CD4-positive, alpha-beta T cell treated with Interleukin-4 for 4 hours (primary cell): Measurements from ENCODE around the gene ICOS.
"Not testable (repeated sequence)": the region's sequence is repeated elsewhere in the genome, so short reads cannot be mapped to it uniquely, and the experiment has no call there.

Experiments
- DNase-seq: peaks from one replicate; pipeline ENCODE4 v3.0.0-alpha.2; 2020

ICOS gene

DNA sequence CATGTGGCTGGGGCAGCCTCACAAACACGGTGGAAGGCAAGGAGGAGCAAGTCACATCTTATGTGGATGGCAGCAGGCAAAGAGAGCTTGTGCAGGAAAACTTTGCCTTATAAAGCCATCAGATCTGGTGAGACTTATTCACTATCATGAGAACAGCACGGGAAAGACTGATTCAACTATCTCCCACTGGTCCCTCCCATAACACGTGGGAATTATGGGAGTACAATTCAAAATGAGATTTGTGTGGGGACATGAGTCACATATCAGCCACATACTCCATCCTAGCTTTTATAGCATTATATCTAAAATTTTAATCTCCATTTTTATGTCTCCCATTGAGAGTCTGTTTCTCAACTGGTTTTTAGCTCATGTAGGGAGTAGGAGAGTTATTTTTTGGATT lies 45.7 kb downstream of the ICOS start:
- DNase-seq, result no peak

DNA sequence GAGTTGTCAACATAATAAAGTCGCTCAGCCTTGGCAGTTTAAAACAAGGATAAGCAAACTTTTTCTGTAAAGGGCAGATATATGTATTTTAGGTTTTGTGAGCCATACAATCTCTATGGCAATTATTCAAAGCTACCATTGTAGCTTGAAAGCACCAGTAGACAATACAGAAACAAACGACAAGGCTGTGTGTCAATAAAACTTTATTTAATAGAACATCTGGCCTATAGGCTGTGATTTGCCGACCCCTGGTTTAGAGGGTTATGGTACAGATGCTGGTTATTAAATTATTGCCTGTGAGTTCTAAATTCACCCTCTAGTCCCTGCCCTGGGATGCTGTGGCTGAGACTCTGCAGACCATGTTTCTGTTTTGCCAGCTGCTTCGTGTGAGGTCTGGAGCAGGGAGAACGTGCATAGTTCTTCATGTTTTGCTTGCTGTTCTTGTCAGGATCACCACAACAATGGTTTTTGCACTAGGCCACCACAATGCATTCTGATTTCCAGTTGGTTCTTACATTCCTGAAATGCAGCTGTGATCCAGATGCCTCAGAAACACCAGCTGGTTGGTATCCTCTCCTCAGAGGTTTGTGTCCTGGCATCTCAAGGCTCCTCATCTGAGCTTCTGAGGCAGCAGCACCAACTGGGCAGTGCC lies 46.6 kb downstream of the ICOS start:
- no peak for DNase-seq

DNA sequence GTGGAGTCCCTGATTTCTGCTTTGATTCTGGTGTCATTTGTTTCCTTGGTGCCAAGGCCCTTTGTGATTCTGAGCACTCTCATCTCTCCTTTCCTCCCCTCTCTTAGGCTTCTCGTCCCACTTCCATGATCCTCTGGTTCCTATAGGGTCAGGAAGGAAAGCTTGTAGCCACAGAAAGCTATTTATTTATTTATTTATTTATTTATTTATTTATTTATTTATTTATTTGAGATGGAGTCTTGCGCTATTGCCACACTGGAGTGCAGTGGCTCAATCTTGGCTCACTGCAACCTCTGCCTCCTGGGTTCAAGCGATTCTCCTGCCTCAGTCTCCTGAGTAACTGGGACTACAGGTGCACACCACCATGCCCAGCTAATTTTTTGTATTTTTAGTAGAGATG lies 49.4 kb downstream of the ICOS start:
- DNase-seq, result not testable (repeated sequence)

DNA sequence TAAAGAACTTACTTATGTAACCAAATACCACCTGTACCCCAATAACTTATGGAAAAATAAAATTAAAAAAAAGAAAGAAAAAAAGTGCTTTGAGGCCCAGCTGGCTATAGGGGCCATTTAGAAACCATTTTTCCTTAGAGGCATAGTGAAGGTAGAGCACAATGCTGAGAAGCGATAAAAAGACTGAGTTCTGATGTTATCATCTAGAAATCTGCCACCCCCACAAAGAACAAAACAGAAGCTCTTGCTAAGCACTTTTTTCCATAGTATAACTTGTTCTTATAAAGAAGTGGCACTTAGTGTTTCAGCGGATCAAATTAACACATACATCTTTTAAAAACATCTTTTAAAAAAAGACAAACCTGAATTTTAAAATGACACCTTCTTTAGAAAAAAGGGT lies 51.4 kb downstream of the ICOS start:
- DNase-seq, result peak; percentile 23

DNA sequence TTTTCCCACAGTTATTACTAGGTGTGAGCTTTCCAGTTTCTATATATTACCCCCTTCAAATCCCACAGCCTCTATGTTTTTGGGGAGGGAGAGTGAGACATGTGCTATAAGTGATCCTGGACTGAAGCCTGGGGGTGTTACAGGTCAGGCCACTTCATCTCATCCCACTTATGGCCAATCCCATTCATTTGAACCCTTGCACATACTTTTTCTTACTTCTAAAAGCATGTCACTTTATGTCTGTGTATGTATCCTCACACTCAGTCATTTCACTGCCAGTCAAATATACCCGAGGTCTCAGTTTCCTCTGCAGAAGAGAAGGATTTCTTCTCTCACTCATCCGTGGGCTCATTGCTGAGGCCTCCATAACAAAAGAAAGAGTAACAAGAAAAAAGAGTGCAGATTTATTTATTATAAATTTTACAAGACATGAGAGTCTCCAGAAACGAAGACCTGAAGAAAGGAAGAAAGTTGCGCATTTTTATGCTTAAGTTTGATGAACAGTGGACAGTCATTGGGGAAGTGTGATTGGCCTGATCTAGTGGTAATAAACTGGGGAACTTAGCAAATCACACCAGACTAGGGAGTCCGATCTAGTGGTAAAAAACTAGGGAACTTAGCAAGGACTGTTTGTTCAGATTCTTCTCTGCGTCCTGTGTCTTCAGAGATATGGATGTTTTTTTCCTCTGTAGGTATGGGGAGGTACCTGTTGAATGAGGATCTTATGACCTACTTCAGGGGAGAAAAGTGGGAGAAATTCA lies 52.1 kb downstream of the ICOS start:
- DNase-seq, result no peak

DNA sequence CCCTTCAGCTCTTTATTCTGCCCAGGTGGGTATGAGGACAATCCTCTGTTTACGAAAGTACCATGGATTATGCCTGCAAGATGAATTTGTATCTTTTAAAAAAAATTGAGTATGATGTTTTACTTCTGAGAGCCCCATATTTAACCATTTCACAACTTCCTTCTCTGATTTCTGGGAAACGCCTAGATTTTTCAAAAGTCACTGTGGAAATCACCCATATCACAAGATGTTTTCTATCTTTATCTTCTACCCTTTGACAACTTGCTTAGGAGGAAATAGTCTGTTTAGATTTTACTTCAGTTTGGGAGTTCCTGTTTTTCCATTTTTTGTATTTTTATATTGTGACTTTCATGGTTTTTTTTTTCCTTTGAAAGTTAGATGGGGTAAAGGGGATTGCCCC lies 53.0 kb downstream of the ICOS start:
- DNase-seq, result peak; percentile 20

DNA sequence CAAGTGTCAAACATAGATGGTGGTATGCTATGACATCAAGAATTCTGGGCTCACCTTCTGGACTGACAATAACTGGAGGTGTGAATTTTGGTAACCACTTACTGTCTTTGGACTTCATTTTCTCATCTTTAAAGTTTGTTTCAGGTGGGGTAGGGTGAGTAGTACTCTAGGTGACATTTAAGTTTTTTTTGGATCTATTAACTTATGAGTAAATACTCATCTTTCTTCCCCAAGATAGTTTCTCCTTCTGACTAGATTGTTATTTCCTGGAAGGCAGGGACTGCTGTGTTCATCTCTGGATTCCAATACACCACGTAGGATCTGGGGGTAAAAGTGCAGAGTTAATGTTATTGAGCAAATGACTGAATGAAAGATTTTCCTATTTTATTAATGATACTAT lies 55.9 kb downstream of the ICOS start:
- DNase-seq, result no peak

DNA sequence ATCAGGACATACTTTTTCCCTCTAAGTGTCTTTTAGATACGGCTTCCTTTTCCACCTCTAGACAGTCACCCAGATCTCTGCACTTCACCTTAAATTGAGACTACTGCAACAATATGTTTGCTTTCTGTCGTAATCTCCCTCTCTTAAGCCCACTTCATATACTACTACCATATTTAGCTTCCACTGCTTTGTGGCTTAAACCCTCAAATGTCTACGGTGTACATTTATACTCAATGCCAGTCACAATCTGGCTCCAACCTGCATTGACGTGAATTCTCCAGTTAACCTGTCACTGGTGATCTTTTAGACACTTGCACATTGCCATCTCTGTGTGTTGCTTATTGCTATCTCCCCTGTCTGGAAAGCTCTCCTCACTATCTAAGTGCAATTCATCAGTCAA lies 56.4 kb downstream of the ICOS start:
- no peak for DNase-seq

DNA sequence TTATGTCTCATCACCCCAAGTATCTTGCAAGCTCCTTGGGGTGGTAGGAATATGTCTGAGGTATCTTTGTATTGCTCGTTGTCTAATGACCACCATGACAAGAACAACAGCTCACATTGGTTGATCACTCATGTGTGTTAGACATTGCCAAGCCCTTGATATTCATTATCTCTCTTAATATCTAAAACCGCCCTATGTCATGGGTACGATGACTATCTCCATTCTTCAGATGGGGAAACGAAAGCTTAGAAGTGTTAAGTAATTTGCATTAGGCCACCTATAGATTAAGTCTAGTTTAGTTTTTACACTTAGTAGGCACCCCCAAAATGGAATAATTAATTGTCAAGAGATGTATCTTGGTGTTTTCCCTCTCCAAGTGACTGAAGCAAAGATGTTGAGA lies 57.0 kb downstream of the ICOS start:
- DNase-seq, result peak; percentile 65

DNA sequence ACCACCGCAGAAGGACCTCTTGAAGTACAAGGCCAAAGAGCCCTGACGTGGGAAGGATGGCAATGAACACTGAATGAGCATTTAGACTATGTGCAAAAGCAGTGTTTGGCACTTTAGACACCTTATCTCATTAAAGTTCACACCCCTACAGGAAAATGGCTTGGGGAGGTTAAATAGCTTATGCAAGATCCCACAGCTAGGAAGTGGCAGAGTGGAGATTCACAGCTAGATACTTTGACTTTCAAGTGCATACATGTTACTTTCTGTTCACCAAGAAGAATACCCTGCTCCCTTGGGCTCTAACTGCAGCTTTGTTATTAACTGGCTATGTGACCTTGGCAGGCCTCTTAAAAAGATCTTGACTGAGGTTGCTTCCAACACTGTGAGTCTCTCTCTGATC lies 58.2 kb downstream of the ICOS start:
- DNase-seq, result peak; percentile 29

DNA sequence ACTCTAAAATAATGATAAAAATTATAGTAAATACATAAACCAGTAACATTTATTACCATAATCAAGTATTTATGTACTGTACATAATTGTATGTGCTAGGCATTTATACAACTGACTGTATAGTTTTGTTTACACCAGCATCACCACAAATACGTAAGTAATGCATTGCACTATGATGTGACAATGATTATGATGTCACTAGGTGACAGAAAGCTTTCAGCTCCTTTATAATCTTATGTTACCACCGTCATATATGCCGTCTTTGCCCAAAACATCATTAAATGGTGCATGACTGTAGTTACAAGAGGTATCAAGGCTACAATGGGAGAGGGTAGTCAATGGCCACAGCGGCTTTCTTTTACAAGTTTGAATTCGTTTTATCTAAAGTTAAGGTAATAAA lies 60.1 kb downstream of the ICOS start:
- no peak for DNase-seq

DNA sequence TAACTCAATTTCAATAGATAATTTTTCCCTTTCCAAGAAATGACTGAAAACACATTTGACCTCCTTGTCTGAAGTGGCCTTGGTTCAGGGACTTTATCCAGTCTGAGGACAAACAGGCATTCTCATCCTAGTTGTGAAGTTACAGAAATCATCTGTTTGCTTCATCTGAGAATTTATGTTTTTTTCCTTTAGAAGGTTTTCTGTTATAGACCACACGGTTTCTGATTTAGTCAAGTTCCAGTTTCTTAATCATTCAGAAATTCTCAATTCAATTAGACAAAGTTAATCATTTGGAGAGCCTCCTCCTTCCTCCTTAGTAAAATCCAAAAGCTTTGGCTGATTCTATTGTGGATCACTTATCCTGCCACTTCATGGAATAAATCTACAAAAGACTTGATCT lies 60.9 kb downstream of the ICOS start:
- DNase-seq, result no peak

DNA sequence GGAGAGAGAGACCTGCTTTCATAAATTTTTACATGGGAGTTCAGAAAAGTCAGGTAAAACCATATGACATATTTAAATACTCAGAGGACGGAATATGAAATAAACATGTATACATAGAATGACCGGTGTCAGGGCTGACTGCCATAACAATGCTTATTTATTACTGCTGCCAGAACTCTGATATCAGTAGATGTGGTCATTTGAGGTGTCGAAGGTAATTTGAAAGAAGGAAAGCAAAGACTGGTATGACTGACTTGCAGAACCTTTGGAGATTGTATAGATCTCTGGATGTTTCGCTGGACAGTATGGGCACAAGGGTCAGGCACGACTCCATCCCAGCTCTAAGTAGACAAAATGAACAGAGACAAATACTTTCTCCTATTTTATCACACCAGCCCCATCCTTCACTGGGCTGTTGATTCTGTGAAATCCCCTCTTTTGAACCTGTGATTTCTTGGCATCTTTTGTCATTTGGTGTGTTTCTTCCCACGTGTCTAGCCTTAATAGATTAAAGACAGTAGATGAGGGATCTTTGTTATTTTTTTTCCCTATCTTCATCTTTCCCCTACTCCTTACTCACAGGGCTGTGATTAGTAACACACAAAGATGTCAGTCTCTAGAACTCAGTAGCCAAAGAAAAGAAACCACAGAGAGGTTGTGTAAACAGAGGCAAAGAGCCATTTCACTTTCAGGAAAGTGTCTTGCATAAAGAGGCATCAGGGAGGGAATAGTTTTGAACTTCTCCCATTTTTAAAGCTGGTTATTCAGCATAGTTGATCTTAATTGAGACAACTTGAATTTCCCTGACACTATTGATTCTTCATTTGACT lies 61.6 kb downstream of the ICOS start:
- peak; percentile 14 for DNase-seq

DNA sequence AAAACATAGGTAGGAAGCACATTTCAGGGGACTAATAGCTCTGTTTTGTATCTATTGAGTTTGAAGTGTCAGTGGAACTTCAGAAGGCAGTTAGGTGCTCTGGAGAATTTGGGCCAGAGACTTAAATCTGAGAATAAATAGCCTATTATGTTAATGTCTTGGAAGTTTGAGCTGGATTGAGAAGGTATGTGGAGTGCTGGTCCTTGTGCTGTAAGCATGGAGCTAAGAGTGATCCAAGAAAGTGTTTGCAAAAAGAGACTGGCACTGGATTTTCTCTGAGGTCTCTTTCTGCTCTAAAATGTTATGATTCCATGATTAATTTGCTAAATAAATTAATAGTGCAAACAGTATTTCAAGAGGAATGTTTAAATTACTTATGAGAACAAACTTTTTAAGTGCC lies 63.3 kb downstream of the ICOS start:
- DNase-seq, result no peak

DNA sequence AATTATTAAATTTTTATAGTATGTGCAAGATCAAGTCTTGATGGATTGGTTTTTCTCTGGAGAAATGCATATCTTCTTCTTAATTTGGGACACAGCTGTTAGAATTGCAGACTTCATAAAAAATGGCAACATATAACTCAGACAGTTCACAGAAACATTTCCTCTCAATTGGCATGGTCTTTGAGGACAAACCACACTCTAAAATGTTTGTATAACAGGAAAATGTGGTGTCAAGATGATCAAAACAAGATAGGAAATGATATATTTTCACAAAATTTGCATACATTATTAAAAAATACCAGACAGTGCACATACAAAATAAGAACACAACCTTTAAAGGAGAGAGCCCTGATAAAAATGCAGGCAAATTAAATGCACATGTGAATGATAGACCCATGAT lies 63.9 kb downstream of the ICOS start:
- peak; percentile 57 for DNase-seq

DNA sequence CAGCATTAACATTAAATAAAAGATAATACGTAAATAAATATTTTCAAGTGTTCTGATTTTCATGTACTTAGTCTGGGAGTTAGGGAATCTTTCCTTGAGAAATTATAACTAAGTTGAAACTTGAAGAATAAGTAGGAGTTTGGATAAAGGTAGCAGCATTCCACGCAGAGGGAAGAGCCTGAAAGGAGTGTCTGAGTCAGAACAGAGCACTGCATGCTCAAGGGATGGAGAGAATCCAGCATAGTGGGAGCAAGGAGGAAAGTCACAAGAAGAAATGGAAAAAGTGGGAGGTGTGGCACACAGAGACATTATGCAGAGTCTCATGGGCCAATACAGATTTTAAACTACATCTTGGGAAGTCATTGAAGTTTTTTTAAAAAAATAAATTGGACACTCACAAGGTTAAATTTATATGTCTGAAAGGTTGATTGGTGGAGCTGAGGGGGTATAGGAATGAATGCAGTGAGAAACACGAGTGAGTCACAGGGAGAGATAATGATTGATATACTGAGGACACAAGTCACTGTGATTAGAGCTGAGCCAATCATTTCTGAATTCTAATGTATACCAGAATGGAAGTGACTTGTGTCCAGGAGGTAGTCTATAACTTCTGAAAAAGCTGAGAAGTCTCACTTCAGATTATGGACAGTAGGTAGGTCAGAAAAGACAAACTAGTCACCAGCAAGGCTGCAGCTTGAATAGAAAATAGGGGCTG lies 66.9 kb downstream of the ICOS start:
- no peak for DNase-seq

DNA sequence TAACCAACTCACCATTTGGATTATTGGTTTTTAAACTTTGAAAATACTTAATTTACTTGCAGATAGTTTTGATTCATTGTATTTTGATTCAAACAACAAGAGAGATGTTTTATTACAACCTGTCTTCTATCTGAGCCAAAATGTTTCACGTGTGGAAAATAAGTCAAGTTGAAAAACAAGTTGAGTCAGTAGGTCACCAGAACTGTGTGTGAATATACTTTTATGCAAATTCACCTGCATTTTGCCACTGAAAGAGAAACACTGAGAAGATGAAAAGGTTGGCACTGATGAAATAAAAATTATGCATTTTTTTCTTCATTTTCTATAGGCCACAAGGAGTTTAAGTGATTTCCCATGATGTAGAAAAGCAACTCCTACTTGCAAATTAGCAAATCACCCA lies 68.3 kb downstream of the ICOS start:
- peak; percentile 50 for DNase-seq

DNA sequence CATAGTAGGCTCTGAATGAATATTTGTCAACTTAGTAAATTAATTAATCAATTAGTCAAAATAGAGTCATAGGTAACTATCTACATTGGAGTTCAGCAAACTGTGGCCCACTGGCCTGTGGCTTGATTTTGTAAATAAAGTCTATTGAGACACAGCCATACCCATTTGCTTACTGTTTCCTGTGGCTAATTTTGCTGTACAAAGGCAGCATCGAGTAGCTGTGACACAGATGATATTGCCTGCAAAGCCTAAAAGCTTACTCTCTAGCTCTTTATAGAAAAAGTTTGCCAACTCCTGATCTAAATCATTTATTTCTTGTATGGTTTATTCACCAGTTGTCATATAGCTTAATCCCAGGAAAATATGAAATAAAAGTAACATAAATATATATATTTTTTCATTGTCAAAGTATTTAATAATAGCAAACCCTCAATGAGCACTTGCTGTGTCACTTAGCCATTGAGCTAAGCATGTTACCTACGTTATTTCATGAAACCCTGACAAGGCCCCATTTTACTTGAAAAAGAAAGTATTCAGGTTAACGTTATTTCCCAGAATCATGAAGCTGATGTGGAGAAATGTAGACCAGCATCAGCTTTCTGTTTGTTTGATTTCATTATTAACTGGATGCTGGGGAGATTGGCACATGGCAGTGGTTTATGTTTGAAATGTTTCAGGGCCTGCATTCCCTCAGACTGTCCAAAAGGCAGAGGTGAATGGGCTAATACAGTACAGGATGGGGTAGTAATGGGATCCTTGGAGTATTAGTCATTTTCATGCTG lies 69.6 kb downstream of the ICOS start:
- DNase-seq, result no peak

DNA sequence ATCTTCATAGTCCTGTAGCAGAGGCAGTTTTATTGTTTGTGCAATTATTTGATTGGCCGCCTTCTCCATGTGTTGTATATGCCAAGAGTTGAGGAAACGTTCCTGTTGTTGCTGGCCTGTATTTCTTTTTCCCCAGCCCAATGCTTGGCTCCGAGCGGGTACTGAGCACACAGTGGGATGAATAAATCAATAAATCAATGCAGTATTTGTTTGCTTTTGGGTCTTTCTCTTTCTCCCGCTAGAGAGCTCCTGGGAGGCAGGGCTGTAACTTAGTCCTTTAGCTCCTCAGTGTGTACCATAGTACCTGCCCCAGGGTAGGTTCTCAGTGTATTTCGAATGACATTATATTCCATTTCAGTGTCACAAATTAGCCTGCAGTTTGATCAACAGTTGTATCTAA lies 71.8 kb downstream of the ICOS start:
- no peak for DNase-seq

DNA sequence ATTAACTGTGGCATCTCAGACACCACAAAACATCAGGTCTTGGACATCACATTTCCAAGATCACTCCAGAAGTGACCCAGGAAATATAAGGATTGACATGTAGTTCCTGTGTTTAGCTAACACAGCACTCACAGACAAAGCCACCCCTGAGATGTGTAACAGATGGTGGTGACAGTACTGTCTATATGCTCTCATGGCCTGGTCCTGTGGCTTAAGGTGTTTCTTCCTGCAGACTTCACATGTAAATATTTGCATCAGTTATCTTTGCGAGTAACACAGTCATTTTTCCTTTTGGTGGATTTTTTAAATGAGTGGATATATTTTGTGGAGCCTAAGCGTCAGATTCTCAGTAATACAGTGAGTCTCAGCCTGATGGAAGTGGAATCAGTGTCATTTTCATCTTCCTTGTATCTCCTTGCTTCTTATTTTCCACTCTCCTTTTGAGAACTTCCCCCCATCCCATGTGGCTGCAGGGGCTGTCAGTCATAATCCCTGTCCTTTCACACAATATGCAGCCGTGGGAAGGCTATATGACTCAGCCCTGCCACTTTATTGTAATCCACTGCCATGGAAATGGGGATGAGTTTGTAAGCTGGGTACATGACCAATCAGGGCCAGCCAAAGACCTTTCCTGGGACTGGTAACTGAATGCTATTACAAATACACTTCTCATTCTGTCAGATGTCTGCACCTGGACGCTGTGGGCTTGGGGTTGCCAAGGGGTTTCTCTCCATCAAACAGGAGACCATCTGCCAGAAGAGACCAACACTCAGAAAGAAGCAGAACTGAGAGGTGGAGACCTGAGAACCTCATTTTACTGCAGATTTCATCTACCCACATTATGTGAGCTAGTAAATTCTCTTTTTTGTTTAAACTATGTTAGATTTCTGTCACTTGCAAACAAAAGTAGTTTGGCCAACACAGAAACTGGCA lies 74.3 kb downstream of the ICOS start:
- DNase-seq, result no peak
